ENCODE measurements around the gene TCFL5.
A peak's percentile ranks its signal among the peaks of the same experiment; 100 is the strongest.

The TCFL5 gene

DNA sequence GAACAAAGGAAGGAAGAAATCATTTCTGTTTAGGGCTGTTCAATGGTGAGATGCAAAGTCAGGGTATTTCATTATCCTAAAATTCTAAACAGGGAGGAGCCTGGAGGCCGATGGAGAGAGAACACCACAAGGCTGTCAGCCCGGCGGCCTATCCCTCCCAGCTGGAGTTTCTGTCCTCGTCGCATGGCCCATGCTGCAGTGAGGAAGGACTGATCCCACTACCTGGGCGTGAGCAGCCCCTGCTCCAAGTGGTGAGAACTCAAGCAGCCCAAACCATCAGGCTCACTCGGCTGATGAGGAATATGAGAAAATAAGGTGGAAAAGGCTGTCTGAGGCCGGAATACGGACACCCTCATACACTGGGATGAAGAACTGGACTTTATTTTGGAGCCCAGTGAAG lies 33.9 kb upstream of the TCFL5 start:
- no peak for DNase-seq

DNA sequence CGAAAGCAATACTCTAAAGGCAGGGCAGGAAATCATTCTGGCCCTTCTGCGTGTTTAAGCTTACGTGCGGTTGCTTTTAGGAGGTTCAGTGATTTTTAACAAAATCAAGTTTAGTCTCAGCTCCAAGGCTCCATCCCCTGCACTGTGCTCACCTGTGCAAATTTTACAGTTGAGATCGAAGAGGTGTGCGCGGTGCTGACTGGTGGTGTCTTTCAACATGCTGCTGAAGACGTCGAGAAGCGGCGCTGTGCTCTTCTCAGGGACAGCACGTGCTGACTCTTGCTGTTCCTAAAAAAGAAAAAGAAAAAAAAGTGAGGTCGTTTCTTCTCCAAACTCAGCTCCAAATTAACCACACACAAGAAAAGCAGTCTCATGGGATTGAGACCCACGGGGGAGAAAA lies 32.6 kb upstream of the TCFL5 start:
- DNase-seq = no peak

DNA sequence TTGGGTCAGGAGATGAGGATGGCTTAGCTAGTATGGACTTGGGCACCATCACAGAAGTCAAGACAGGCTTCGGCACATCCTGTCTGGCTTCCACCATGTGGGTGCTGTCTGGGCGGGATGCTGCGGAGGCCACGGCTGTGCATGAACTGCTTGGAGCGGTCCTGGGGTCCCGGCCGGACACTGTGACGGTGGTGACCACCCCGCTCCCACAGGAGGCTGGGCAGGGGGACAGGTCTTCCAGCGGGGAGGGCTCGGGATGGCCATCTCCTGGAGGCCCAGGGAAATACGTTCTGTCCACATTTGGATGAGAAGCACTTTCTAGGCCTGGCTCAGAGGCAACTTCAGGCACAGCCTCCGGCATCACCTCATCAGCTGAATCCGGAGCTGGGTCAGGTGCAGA lies 32.1 kb upstream of the TCFL5 start:
- DNase-seq = no peak

DNA sequence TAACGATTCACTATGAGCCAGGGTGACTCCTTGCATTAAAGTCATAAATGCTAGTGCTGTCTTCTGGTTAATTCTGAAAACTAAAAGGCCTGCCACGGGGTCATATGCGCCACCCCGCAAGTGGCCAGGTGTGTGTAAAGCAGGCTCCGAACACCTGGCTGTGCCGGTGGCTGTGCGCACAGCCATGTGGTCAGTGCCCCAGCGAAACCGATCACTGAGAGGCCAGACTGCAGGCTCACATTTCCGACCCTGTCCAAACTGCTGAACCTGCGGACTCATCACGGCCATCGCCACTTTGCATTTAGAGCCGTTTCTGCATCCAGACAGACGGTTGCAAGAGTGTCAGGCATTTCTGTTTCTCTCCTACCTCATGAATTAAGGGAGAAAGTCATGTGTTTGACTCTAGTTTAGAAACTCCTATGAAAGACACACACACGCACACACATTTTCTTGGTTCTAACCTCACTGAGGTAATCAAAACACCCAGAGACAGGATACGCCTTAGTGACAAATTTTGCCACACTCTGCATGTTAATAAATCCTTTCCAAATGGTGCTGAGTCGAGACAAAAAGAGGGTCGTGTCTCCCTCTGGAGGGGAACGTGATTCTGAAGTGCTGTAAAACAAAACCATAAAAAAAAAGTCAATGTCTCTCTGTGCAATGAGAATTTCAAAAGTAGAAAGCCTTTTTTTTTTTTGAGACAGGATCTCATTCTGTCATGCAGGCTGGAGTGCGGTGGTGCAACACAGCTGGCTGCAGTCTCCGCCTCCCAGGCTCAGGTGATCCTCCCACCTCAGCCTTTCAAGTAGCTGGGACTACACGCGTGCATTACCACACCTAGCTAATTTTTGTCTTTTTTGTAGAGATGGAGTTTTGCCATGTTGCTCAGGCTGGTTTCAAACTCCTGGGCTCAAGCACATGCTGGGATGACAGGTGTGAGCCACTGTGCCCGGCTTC lies 31.0 kb upstream of the TCFL5 start:
- DNase-seq = no peak

DNA sequence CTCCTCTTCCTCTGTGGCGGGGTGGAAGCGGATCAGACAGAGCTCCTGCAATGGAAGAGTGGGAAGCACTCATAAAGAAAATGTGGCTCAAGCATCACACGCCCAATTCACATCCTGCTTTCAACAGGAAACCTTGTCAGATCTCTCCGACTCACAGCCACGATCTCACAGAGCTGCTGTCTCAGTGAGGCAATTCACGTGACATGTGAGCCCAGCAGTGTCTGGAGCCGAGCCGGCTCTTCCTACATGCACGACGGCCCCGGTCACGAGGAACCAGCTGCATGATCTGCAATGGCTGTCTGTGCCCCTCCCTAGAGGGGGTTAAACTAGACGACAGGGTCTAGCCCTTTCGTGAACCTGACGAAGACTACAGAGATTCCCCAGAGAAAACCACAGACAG lies 29.5 kb upstream of the TCFL5 start:
- DNase-seq = peak; percentile 32

DNA sequence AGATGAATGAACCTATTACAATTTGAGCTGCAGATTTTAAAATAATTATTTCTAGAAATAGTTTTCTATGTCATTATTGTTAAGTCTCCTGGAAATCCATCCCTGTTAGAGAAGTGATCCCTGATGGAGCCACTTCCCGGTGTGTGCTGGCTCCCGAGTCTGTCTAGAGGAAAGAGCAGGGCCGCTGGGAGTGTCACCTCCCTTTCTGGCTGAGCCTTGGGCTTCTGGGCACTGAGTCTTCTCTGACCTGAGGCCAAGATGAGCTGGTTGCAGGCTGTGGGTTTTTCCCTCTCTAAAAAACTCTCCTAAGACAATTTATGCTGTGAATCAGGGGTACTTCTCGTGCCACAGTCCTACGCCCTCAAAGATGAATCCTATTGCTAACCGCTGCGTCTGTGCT lies 28.8 kb upstream of the TCFL5 start:
- DNase-seq = no peak

DNA sequence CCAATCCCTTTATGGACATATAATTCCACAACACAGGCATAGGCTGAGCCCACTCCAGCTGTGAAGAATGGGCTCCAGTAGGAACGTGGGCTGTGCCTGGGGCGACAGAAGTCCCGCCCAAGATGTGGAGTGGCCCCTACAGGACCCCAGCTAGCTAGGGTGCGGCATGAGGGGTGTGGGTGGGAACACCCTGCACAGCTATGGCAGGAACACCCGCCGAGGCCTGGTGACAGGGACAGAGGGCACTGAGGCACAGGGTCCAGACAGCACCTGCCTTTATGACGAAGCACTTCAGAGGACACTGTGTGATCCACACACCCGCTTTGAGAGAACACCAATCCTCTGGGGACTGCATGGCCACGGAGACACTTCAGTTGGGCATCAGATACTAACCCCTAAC lies 28.2 kb upstream of the TCFL5 start:
- DNase-seq = no peak

DNA sequence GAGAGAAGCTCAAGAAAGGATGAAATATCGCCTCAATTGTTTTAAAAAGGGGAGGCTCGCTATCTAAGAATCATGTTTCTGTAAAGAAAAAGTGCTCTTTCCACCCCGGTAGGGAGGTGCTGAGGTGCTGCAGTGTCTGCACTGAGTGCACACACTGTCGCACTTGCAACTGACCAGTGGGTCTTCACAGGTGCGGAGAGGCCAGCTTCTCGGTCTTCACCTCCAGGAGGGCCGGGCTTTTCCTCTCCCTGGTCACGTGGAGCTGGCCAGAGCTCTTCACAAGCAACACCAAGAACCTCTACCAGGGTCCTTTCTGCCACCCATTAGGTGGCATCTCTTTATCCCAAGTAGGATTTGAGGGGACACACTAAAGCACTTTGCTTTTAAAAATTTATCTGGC lies 27.8 kb upstream of the TCFL5 start:
- no peak for DNase-seq

DNA sequence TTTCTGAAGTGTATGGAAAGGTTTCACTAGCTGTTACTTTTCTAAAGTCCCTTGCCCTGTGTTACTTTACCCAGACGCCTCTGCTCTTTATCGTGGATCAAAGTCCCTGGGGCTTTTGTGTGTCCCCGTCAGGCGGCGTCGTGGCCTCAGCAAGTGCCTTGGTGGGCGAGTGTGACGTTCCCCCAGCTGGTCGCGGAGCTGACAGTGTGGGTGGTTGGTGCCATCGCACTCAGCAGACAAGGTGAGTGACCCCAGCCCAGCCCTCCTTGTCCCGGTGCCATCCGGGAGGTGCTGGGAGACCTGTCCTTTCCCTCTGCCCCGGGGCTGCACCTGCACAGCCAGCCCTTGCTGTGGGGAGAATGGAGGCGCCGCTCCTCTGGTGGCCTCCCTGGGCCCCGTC lies 27.3 kb upstream of the TCFL5 start:
- DNase-seq = no peak

DNA sequence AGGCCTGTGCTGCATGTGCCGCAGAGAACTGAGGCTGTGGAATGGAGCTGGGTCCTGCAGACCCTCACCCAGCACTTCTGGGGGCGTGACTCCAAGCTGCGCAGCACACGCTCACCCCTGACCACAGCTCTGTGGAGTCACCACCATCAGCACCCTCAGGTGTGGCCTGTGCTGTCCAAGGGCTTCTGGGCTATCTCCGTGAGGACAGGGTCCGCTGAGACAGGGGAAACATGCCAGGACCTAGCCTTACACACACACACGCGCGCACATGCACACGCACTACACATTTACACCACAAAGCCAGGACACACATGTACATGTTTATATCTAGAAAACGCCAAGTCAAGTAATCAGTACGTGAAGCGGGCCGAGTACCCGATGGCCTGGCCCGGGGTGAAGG lies 26.8 kb upstream of the TCFL5 start:
- no peak for DNase-seq

DNA sequence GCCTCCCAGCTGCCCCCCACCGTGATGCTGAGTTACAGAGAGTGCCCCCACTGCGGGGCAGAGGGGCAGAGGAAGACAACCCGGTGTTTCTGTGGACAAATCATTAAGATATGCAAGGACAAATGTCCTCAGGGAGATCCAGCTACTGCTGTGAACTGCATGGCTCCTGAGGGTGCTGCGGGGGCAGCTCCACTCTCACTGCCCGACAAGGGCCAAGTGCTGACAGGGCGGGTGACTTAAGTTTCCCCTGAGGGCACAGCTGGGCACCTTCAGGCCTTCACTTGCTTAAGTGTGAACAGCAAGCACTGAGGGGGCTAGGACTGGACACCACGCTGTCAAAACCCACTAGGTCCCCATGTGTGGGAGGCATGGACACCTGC lies 26.2 kb upstream of the TCFL5 start:
- DNase-seq = no peak

DNA sequence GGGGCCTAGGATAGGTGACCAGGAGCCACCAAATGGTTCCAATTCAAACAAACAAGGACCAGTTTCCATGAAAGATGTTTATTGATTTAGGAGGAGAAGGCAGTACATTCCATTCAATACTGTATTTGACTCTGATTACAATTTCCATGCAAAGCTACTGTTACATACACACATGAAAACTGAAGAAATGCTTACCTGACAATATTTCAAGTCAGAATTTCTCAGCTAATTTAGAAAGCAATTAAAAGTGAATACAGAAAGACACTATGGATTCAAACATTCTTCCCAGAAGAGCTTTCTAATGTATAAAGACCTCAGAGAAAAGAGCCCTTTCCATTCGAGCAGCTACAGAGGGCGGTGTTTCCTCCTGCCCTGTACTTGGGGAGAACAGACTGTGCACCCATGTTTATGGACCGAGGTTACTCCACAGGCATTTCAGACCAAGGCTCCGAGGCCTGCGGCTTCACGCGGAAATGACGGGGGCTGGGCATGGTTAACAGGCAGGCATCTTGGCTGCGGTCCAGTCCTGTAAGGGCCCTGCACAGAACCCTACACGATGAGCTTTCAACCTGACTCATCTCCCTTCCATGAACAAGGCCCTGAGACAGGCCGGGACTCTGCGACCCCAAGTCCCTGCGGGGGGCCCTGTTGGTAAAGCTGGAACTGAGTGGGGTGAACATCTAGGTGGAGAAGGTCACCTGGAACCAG lies 25.7 kb upstream of the TCFL5 start:
- DNase-seq = peak; percentile 29

DNA sequence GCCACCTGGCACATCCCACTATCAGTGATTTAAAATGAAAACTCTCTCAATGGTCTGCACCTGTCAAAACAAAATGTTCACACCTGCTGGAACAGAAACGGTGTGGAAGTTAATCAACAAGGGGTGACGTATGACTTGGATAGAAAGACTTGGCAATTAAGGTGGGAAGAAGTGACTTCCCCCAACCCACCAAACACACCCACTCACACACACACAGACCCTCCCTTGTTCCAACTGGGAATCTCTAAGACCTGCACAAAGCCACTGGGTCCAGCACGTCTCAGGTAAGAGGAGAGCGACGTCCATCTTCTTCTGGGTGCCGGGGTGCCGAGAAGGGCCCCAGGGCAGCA lies 25.1 kb upstream of the TCFL5 start:
- DNase-seq = no peak

DNA sequence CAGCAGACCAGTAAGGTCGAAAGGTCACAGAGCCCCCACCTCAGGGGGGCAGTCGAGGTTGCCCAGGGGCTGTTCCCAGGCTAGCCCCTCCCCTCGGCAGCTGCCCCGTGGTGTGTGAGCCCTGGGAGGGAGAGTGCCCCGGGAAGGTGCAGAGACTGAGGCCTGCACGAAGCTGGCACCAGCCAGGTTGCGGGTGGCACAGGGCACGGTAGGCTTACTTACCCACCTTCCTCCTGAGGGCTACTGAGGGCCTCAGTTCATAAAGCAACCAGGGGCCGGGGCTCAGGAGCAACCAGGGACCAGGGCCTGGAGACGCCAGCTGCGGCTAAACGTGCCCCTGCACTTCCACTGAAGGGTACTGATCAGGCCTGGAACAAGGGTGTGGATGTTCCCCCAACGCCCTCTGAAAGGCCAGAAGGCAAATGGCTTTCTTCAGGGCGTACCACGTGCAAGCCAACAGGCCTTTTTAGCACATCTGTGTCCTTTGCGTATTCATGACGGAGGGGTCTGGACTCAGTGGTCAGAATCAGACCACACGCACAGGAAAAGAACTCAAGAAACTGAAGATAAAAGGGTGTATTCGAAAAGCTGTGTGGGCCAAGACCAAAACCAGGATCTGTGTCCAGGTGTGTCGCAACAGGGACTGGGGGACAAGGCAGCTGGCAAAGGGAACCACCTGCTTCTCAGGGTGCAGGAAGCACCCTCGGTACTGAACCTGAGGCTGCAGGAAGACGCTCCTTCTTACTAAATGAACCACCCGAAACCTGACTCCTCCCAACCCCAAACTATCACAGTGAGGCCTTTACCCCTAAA lies 24.5 kb upstream of the TCFL5 start:
- DNase-seq = no peak

DNA sequence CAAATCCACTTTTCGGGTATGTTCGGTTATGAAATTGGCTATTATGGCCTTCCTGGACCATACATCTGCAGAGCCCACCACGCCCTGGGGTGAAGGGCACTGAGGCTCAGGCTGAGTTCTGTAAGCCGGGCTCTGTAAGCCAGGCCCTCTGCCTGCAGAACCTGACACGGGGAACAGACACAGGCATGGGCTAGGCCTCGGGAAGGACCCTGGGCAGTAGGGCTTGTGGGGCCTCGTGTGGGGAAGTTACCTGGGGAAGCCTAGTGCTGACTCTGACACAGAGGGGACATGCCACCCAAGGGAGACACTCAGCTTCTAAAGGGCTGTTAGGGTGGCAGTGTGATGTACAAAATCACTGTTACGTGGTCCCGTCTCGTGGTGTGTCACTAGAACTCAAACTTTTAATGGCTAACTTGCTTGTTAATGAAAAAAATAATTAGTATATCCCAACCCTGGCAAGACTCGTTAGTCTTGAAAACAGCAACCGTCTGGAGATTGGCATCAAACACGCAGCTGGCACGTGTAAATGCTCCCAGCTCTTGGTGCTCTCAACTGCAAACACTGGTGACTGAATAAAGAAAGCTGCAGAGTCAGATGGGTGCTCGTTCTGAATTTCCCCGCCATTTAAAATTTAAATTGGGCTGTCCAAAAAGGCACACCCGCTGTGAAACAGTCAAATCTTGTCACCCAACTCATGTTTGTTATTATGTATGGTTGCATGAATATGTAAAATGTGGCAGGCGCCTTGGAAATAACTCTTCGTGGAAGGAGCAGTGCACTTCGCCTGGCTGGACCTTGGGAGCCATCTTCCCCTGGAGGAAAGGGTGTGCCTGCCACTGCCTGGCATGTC lies 23.6 kb upstream of the TCFL5 start:
- DNase-seq = no peak

DNA sequence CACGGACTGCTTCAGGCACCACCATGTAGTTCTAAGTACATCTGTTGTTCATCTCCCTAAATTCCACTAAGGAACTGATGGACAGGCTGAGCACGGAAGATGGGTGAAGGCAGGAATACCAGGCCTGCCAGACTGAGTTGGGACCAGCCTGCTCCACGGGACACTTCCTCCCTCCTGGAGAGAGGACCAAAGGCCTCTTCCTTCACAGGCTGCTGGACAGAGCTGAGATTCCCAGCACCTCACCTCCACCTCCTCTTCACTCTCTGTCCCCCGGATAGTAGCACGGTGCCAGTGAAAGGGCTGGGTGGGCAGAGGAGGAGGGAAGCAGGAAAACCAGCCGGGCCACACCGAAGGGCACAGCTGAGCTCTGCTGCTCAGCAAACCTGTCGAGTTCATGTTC lies 22.9 kb upstream of the TCFL5 start:
- no peak for DNase-seq

DNA sequence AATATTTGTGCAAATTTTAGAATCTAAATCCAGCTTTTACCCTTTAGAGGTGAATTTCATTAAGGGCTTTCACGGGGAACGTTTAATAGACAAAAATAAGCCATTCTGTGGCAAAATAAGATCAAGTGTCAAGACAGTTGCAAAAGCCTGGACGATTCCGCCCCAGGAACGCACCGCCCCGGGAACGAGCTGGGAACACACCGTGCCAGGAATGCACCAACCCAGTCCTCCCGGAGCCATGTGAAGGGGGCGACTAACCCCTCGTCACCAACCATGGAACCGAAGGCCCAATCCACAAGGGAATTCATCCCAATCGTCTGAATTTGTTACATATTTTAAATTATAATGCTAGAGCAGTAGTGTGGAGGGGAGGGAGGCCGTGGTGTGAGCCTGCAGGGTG lies 20.8 kb upstream of the TCFL5 start:
- no peak for DNase-seq

DNA sequence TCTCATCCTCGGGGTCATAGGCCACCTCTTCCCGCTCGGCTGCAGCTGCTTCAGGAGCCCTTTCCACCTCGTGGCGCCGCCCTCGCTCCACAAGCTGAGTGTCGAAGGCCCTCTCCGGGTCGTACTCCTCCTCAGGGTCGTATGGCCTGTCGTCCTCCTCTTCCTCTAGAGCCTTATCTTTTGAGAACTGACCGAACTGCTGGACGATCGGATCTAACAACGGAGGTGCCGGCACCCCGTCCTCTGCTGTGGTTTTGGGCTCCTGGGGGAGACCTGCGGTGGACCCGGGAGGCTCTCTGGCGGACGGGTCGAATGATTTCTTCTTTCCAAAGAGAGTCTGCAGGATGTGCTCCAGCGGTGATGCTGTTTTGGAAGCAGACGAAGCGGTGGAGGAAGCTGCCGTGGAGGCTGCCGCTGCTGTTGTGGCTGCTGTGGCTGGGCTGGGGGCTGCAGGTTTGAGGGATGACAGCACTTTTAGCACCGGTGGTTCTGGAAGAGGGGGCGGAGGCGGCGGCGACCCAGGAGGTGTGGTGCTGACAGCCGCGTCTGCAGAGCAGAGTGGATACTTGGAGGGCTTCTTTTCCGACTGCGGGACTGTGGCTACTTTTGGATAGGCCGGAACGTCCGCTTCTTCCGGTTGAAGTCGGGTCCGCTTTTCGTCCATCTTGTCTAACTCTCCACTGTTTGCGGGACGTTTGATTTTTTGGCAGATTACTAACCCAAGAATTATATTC lies 20.2 kb upstream of the TCFL5 start:
- no peak for DNase-seq

DNA sequence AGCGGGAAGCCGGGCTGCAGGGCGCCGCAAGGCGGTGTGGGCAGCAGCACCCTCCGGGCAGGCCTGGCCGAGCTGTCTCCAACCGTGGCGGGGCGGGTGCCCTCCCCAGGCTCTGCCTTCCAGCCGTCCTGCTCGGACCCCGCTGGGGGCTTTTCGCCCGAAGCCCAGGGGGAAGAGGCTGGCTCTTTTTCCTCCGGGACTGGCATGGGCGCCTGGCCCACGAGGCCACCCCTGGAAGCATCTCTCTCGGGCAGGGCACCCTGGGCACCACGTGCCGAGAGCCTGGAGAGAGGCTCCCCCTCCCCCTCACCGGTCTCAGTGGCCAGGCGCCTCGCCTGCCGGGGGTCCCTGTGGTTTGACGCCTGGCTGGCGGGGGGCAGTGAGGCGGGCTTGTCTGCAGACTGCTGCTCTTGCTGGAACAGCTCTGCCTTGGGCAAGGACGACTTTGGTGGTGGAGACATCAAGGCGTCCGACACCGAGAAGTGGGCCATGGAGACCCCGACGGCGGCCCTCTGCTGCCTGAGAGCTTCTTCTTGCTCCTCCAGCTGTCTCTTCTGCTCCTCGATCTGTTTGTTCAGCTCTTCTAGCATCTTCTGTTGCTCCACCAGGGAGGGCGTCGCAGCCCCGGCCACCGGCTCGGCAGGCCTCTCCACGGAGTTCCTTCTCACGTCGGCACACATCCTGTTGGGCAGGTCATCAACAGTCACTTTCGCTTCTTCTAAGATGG lies 19.5 kb upstream of the TCFL5 start:
- no peak for DNase-seq

DNA sequence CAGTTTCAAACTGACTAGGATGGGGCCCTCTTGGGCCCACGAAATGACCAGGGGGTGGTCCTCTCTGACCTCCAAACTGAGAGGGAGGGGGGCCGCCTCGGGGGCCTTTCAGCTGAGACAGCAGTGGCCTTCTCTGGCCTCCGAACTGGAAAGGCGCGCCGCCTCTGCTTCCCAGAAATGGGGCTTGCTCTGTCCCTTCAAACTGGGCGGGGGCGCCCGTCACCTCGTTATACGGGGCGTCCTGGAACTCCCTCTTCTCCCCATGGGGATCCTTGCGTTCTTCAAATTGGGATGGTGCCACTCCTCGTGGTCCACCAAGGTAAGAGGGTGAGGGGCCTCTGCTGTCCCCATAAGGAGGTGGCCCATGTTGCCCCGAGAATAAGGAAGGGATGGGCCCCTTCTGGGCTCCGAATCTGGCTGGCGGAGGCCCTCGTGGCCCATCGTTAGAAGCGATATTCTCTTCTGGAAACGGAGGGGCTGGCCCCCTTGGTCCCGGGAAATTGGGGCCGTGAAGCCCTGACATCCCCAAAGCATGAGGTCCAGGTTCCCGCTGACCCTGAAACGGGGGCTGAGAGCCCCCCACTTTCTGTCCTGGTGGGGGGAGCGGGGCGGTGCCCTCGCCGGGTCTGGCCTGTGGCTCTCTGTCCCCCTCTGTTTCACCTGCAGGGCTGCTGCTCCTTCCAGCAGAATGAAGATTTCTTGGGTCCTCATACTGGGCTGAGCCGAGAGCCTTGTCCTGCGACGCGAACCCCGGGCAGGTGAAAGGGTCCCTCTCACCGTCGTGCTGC lies 18.7 kb upstream of the TCFL5 start:
- DNase-seq = no peak

Data from eye (tissue), 1 donor.